Myocyte (in vitro differentiated cells): ENCODE measurements around the gene KRT16. TPM values are rescaled to one million over a fixed set of nuclear protein-coding genes. Genes with fewer than 3 reads are reported as not detected.

ENCODE experiments used
- total RNA-seq: library from RNA; depleted of rRNA; stranded (reverse); fragments of >200 nt; gene quantifications from 2 replicates; pipeline ENCODE4 v1.2.3, GENCODE V29; 2014

KRT16 gene
- total RNA-seq, 1 donor from 2014 or later: not detected

Other genes with a start within 250 kb of the KRT16 start
- gene KRT33B, start 243.0 kb downstream of the KRT16 start, total RNA-seq: 0.08 TPM in 1 of 2 replicates, not detected in the other
- gene KRT34, start 230.5 kb downstream of the KRT16 start, total RNA-seq: 0.16 TPM in 1 of 2 replicates, not detected in the other
- gene KRT31, start 215.2 kb downstream of the KRT16 start, total RNA-seq: 0.52 and 0.86 TPM in 2 replicates
- gene KRT37, start 188.2 kb downstream of the KRT16 start, total RNA-seq: not detected in 2 replicates
- gene KRT38, start 171.8 kb downstream of the KRT16 start, total RNA-seq: not detected in 2 replicates
- not detected in 2 replicates for gene KRT32, start 145.4 kb downstream of the KRT16 start, total RNA-seq
- gene KRT35, start 131.6 kb downstream of the KRT16 start, total RNA-seq: not detected in 2 replicates
- gene KRT36, start 122.9 kb downstream of the KRT16 start, total RNA-seq: not detected in 2 replicates
- not detected in 2 replicates for gene KRT13, start 107.2 kb downstream of the KRT16 start, total RNA-seq
- not detected in 2 replicates for gene KRT15, start 93.9 kb downstream of the KRT16 start, total RNA-seq
- gene KRT19, start 84.5 kb downstream of the KRT16 start, total RNA-seq: not detected in 2 replicates
- not detected in 2 replicates for gene KRT9, start 40.7 kb downstream of the KRT16 start, total RNA-seq
- not detected in 2 replicates for gene KRT14, start 25.9 kb downstream of the KRT16 start, total RNA-seq
- gene KRT17, start 11.8 kb upstream of the KRT16 start, total RNA-seq: 0.32 and 2.4 TPM in 2 replicates
- 78.1 and 112 TPM in 2 replicates for gene EIF1, start 76.1 kb upstream of the KRT16 start, total RNA-seq
- gene GAST, start 99.6 kb upstream of the KRT16 start, total RNA-seq: not detected in 2 replicates
- 0.16 TPM in 1 of 2 replicates, not detected in the other for gene HAP1, start 121.9 kb upstream of the KRT16 start, total RNA-seq
- gene JUP, start 173.9 kb upstream of the KRT16 start, total RNA-seq: 0.51 and 0.78 TPM in 2 replicates
- 98.8 and 115 TPM in 2 replicates for gene P3H4, start 199.2 kb upstream of the KRT16 start, total RNA-seq
- 164 and 174 TPM in 2 replicates for gene FKBP10, start 200.2 kb upstream of the KRT16 start, total RNA-seq
- gene NT5C3B, start 223.5 kb upstream of the KRT16 start, total RNA-seq: 45.4 and 49.2 TPM in 2 replicates
- 1.3 TPM in 1 of 2 replicates, not detected in the other for gene KLHL10, start 225.1 kb upstream of the KRT16 start, total RNA-seq